GM19395 (cell line): Measurements from ENCODE around the gene RND2.
"Not testable (repeated sequence)": the region's sequence is repeated elsewhere in the genome, so short reads cannot be mapped to it uniquely, and the experiment has no call there.

Experiments
- ATAC-seq: cut with Tn5 transposase; IDR thresholded peaks from one replicate; pipeline ENCODE4 v1.9.1; 2021; ENCODE audit warnings: mild to moderate bottlenecking, moderate library complexity; ENCODE audit not compliant: unreplicated experiment

The RND2 gene

GRCh38 chr17:43025766-43026537 is 921 bp downstream of the RND2 start:
- no peak for ATAC-seq

- no peak for ATAC-seq
Observed at GRCh38 chr17:43026595-43026994, 1.6 kb downstream of the RND2 start.

- no peak for ATAC-seq
Observed at GRCh38 chr17:43027091-43028032, 2.3 kb downstream of the RND2 start.

- no peak for ATAC-seq
Observed at GRCh38 chr17:43028221-43028861, 3.3 kb downstream of the RND2 start.

- ATAC-seq: no peak
Observed at GRCh38 chr17:43030137-43030767, 5.2 kb downstream of the RND2 start.

GRCh38 chr17:43031666-43032065 is 6.6 kb downstream of the RND2 start:
- no peak for ATAC-seq

- no peak for ATAC-seq
Observed at GRCh38 chr17:43033948-43034881, 9.2 kb downstream of the RND2 start.

- ATAC-seq: no peak
Observed at GRCh38 chr17:43034894-43035293, 9.9 kb downstream of the RND2 start.

GRCh38 chr17:43039646-43040045 is 14.6 kb downstream of the RND2 start:
- ATAC-seq: no peak

- no peak for ATAC-seq
Observed at GRCh38 chr17:43040655-43041054, 15.6 kb downstream of the RND2 start.

GRCh38 chr17:43042025-43042628 is 17.1 kb downstream of the RND2 start:
- ATAC-seq: no peak

- ATAC-seq: no peak
Observed at GRCh38 chr17:43043307-43043706, 18.3 kb downstream of the RND2 start.

GRCh38 chr17:43044024-43044423 is 19.0 kb downstream of the RND2 start:
- no peak for ATAC-seq

GRCh38 chr17:43051969-43052368 is 26.9 kb downstream of the RND2 start:
- no peak for ATAC-seq

GRCh38 chr17:43053008-43053407 is 28.0 kb downstream of the RND2 start:
- ATAC-seq: not testable (repeated sequence)

- no peak for ATAC-seq
Observed at GRCh38 chr17:43056051-43056450, 31.0 kb downstream of the RND2 start.

- ATAC-seq: no peak
Observed at GRCh38 chr17:43062984-43063638, 38.1 kb downstream of the RND2 start.

GRCh38 chr17:43068570-43069367 is 43.7 kb downstream of the RND2 start:
- ATAC-seq: no peak
